ENCODE results near the gene PRELID3B. TPM values are rescaled to one million over a fixed set of nuclear protein-coding genes. Genes with fewer than 3 reads are reported as not detected.

The PRELID3B gene
- total and polyA plus RNA-seq, 2 of the 13 experiments (the other 11 are each of a cell fraction or from before 2014, with no cell fraction given), result 23.3 to 42.6 TPM

DNA sequence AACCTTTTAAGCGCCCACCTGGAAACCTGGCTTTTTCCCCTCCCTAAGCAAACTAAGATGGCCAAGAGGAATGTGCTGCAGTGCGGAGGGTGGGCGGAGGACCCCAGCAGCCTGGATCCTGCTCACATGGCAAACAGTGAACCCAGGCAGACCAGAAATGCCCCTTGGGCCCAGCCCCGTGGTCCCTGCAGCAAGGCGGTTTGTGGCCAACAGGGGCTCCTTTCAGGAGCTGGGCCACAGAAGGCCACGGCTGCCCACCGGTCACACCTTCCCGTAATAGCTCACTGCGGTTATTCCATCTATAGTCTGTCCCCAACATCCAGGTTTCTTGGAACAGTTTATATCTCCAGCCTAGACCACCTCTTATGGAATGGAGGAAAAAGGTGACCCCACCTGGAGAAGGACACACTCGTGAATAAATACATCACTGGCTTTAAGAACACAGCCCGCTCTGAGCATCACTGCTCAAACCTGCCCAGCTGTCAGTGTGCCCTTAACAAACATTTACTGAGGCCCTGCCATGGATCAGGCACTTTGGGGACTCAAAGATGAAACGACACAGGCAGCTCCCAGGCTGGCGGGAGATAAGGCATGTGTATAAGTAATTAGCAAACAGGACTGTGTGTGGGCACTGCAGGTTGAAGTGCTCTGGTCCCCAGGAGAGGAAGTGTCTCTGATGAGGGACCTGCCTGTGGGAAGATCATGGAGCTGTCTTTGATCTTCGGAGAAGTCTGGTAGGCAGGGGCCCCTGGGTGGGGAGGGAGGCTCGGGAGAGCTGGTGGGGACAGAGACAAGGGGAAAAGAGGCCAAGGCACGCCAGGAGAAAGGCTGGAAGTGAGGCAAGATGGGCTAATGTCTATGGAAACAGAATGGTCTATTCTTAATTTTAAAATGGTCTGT, 26.5 kb downstream of the PRELID3B start (continued):
- TF ChIP-seq, protein P1, sequence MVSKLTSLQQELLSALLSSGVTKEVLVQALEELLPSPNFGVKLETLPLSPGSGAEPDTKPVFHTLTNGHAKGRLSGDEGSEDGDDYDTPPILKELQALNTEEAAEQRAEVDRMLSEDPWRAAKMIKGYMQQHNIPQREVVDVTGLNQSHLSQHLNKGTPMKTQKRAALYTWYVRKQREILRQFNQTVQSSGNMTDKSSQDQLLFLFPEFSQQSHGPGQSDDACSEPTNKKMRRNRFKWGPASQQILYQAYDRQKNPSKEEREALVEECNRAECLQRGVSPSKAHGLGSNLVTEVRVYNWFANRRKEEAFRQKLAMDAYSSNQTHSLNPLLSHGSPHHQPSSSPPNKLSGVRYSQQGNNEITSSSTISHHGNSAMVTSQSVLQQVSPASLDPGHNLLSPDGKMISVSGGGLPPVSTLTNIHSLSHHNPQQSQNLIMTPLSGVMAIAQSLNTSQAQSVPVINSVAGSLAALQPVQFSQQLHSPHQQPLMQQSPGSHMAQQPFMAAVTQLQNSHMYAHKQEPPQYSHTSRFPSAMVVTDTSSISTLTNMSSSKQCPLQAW (CRISPR knock-in tag; IDR thresholded peaks at IDR 0.05), result peak; percentile 90
- TF ChIP-seq NFYB (CRISPR knock-in tag; IDR thresholded peaks at IDR 0.05) (peak; percentile 36; the same call in 1 of the 2 replicates), BCL6 (CRISPR knock-in tag; IDR thresholded peaks at IDR 0.05) (peak; percentile 89), SMC3 (IDR thresholded peaks at IDR 0.05; ENCODE audit: low read length) (no peak), ZFP1 (CRISPR knock-in tag; IDR thresholded peaks at IDR 0.05) (peak; percentile 75; the same call in 1 of the 2 replicates), ZNF589 (CRISPR knock-in tag; conservative IDR thresholded peaks at IDR 0.05) (0 out of 2 replicates have a peak, but pooled peaks have one; percentile 24), IKZF4 (CRISPR knock-in tag; IDR thresholded peaks at IDR 0.05; ENCODE audit: borderline replicate concordance, low read depth, not compliant biosample characterization) (peak; percentile 24), MAF1 (CRISPR knock-in tag; IDR thresholded peaks at IDR 0.05; ENCODE audit: borderline replicate concordance) (no peak; the same call in 1 of the 2 replicates), FOXK1 (CRISPR knock-in tag; IDR thresholded peaks at IDR 0.05; ENCODE audit: borderline replicate concordance, low read depth) (peak; percentile 52; the same call in 1 of the 2 replicates), ZFP37 (CRISPR knock-in tag; IDR thresholded peaks at IDR 0.05; ENCODE audit: borderline replicate concordance) (no peak; the same call in 1 of the 2 replicates), HES4 (CRISPR knock-in tag; IDR thresholded peaks at IDR 0.05; ENCODE audit: borderline replicate concordance) (no peak), SALL1 (CRISPR knock-in tag; IDR thresholded peaks at IDR 0.05) (peak; percentile 96), PAF1 (CRISPR knock-in tag; IDR thresholded peaks at IDR 0.05) (no peak), PHF5A (CRISPR knock-in tag; IDR thresholded peaks at IDR 0.05; ENCODE audit: low read depth, unreplicated experiment) (no peak), ATAD3A (CRISPR knock-in tag; IDR thresholded peaks at IDR 0.05) (no peak), ZNF629 (CRISPR knock-in tag; conservative IDR thresholded peaks at IDR 0.05) (peak; percentile 66)
- TF ChIP-seq, protein P2, sequence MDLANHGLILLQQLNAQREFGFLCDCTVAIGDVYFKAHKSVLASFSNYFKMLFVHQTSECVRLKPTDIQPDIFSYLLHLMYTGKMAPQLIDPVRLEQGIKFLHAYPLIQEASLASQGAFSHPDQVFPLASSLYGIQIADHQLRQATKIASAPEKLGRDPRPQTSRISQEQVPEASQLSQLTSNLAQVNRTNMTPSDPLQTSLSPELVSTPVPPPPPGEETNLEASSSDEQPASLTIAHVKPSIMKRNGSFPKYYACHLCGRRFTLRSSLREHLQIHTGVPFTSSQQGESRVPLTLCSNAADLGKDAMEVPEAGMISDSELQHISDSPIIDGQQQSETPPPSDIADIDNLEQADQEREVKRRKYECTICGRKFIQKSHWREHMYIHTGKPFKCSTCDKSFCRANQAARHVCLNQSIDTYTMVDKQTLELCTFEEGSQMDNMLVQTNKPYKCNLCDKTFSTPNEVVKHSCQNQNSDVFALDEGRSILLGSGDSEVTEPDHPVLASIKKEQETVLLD (CRISPR knock-in tag; IDR thresholded peaks at IDR 0.05; ENCODE audit: low read depth), result no peak
- TF ChIP-seq, protein P3, sequence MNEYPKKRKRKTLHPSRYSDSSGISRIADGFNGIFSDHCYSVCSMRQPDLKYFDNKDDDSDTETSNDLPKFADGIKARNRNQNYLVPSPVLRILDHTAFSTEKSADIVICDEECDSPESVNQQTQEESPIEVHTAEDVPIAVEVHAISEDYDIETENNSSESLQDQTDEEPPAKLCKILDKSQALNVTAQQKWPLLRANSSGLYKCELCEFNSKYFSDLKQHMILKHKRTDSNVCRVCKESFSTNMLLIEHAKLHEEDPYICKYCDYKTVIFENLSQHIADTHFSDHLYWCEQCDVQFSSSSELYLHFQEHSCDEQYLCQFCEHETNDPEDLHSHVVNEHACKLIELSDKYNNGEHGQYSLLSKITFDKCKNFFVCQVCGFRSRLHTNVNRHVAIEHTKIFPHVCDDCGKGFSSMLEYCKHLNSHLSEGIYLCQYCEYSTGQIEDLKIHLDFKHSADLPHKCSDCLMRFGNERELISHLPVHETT (CRISPR knock-in tag; conservative IDR thresholded peaks at IDR 0.05), result peak; percentile 40; the same call in 1 of the 2 replicates
- TF ChIP-seq, protein P4, sequence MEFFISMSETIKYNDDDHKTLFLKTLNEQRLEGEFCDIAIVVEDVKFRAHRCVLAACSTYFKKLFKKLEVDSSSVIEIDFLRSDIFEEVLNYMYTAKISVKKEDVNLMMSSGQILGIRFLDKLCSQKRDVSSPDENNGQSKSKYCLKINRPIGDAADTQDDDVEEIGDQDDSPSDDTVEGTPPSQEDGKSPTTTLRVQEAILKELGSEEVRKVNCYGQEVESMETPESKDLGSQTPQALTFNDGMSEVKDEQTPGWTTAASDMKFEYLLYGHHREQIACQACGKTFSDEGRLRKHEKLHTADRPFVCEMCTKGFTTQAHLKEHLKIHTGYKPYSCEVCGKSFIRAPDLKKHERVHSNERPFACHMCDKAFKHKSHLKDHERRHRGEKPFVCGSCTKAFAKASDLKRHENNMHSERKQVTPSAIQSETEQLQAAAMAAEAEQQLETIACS (CRISPR knock-in tag; IDR thresholded peaks at IDR 0.05), result peak; percentile 55; the same call in 1 of the 2 replicates
- TF ChIP-seq, protein P5, sequence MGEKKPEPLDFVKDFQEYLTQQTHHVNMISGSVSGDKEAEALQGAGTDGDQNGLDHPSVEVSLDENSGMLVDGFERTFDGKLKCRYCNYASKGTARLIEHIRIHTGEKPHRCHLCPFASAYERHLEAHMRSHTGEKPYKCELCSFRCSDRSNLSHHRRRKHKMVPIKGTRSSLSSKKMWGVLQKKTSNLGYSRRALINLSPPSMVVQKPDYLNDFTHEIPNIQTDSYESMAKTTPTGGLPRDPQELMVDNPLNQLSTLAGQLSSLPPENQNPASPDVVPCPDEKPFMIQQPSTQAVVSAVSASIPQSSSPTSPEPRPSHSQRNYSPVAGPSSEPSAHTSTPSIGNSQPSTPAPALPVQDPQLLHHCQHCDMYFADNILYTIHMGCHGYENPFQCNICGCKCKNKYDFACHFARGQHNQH (CRISPR knock-in tag; IDR thresholded peaks at IDR 0.05), result peak; percentile 95

Data from HepG2 (cell line).